HUES64 (cell line): ENCODE results near the gene POU5F1. TPM values are rescaled to one million over a fixed set of nuclear protein-coding genes. Genes with fewer than 3 reads are reported as not detected.
"Not testable (repeated sequence)": the region's sequence is repeated elsewhere in the genome, so short reads cannot be mapped to it uniquely, and the experiment has no call there.

Experiments used
- H3K27ac ChIP-seq: 2 replicates; pipeline ENCODE4 v1.7.0; 2013; ENCODE audit warnings: low read depth, low read length, inconsistent platforms
- H3K27me3 ChIP-seq: 2 replicates; pipeline ENCODE4 v1.6.1; 2013; ENCODE audit warnings: mild to moderate bottlenecking, low read length; ENCODE audit not compliant: insufficient read depth
- H3K36me3 ChIP-seq: 2 replicates; pipeline ENCODE4 v1.6.1; 2013; ENCODE audit warnings: mild to moderate bottlenecking, low read length; ENCODE audit not compliant: insufficient read depth
- H3K4me1 ChIP-seq: 2 replicates; pipeline ENCODE4 v1.6.1; 2013; ENCODE audit warnings: mild to moderate bottlenecking, low read length, moderate library complexity; ENCODE audit not compliant: insufficient read depth
- H3K4me3 ChIP-seq: 2 replicates; pipeline ENCODE4 v1.5.1; 2013; ENCODE audit warnings: mild to moderate bottlenecking, low read length, moderate library complexity
- H3K9ac ChIP-seq: 2 replicates; pipeline ENCODE4 v1.6.1; 2013; ENCODE audit warnings: mild to moderate bottlenecking, low read depth, low read length
- H3K9me3 ChIP-seq: 2 replicates; pipeline ENCODE4 v1.6.1; 2013; ENCODE audit warnings: low read depth, low read length; ENCODE audit not compliant: insufficient read depth
- WGBS: fragments of 150-250, 120-280 bp; methylation state at CpG from one replicate; pipeline ENCODE4 v1.1.7; 2013; ENCODE audit warnings: missing lambda C conversion rate; 5-methylcytosine and 5-hydroxymethylcytosine counted together
- polyA plus RNA-seq, 2 experiments: library from polyadenylated mRNA; stranded (reverse); fragments of 50-300 nt; gene quantifications; one replicate each; pipeline ENCODE4 v1.2.3, GENCODE V29; 2013

The POU5F1 gene
- 1,581 TPM for polyA plus RNA-seq (2013, experiment 1 of 2)
- polyA plus RNA-seq (2013, experiment 2 of 2): 1,420 TPM

DNA sequence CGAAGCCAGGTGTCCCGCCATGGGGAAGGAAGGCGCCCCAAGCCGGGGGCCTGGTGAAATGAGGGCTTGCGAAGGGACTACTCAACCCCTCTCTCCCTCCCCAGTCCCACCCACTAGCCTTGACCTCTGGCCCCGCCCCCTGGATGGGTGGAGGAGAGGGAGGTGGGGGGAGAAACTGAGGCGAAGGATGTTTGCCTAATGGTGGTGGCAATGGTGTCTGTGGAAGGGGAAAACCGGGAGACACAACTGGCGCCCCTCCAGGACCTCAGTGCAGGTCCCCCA, at the start of gene POU5F1:
TSS of gene POU5F1 (minus strand) at position 83 of the 282 bp plus-strand sequence. CDS start at position 21, 62 bp downstream.
- Histone ChIP-seq H3K27me3 (peaks cover 7% of the 10 kb centered on the region; the same call in 1 of the 2 replicates), H3K36me3 (peaks cover 17% of the 10 kb centered on the region), H3K27ac (peak within 1 kb of the TSS; percentile 99), H3K4me1 (peaks cover 50% of the 10 kb centered on the region), H3K4me3 (peak within 1 kb of the TSS; percentile 79), H3K9me3 (no peaks in the 10 kb centered on the region), H3K9ac (peak within 1 kb of the TSS; percentile 86)
- 6% methylated on average over 4 of the region's 9 CpGs for WGBS

DNA sequence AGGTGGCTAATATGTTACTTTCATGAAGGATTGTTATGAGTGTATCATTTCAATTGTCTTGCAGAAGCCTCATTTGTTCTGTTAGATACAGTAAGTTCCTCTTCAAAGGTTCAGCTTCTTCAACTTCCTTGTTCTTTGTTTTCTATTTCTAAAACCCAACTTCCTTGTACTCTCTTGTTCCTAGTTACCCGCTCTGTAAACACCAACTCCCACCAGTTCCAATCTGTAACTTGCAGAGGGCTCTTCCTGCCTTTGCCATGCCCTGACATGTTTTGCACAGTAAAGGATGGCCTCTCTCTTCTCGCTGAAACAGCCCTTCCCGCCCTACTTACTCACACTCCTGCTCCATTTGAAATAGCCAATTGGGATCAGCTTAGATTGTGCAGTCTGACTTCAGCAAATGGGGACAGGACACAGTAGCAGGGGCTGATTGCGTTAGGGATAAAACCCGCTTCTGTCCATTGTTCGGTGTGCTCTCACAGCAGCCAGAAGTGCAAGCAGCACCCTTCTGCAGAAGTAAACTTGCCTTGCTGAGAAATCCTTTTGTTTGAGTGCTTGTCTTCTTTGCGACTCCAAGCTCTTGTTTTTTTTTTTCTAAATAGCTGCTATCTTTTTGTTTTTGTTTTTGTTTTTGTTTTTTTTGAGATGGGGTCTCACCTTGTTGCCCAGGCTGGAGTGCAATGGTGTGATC, 45.9 kb upstream of the POU5F1 start:
- WGBS: 85% methylated on average over 7 of the region's 7 CpGs
- no peak overlapping the region for H3K9ac ChIP-seq

DNA sequence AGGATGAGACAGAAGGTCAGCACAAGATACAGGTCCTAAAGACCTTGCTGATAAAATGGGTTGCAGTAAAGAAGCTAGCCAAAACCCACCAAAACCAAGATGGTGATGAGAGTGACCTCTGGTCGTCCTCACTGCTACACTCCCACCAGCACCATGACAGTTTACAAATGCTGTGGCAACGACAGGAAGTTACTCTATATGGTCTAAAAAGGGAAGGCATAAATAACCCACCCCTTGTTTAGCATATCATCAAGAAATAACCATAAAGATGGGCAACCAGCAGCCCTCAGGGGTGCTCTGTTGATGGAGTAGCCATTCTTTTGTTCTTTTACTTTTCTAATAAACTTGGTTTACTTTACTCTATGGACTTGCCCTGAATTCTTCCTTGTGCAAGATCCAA, 44.7 kb upstream of the POU5F1 start:
- H3K27ac ChIP-seq, H3K27me3 ChIP-seq, H3K4me3 ChIP-seq, H3K9ac ChIP-seq, H3K36me3 ChIP-seq, H3K9me3 ChIP-seq: not testable (repeated sequence)
- WGBS: 100% methylated on average over 2 of the region's 2 CpGs
- H3K4me1 ChIP-seq: peaks cover 10% of the 10 kb centered on the region

More for the DNA sequence above, 45.9 kb upstream of the POU5F1 start:
- no peaks in the 10 kb centered on the region for H3K4me1 ChIP-seq
- peaks cover 5% of the 10 kb centered on the region; the same call in 1 of the 2 replicates for H3K9me3 ChIP-seq
- no peak overlapping the region for H3K27ac ChIP-seq
- no peak overlapping the region for H3K4me3 ChIP-seq
- H3K36me3 ChIP-seq: no peaks in the 10 kb centered on the region
- H3K27me3 ChIP-seq: no peaks in the 10 kb centered on the region

DNA sequence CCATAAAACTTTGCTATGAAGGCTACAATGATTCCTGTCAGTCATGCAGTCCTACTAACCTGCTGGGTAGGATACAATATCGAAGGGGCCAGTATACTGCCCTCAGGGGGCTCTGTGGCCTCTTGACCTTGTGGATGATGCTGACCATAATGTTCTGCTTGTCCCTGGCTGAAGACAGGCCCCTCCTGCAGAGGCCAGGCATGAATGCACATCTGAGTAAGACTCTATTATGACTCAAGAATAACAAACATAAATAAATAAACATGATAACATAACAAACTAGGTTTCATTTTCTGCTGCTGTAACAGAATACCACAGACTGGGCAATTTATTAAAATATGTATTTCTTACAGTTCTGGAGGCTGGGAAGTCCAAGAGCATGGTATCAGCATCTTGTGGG, 44.0 kb upstream of the POU5F1 start:
- peaks cover 5% of the 10 kb centered on the region; the same call in 1 of the 2 replicates for H3K9me3 ChIP-seq
- no peak overlapping the region for H3K4me3 ChIP-seq
- no peaks in the 10 kb centered on the region for H3K36me3 ChIP-seq
- no peak overlapping the region for H3K27ac ChIP-seq
- H3K9ac ChIP-seq: no peak overlapping the region
- peaks cover 14% of the 10 kb centered on the region for H3K4me1 ChIP-seq
- WGBS: 98% methylated on average over 1 of the region's 1 CpG
- no peaks in the 10 kb centered on the region for H3K27me3 ChIP-seq

DNA sequence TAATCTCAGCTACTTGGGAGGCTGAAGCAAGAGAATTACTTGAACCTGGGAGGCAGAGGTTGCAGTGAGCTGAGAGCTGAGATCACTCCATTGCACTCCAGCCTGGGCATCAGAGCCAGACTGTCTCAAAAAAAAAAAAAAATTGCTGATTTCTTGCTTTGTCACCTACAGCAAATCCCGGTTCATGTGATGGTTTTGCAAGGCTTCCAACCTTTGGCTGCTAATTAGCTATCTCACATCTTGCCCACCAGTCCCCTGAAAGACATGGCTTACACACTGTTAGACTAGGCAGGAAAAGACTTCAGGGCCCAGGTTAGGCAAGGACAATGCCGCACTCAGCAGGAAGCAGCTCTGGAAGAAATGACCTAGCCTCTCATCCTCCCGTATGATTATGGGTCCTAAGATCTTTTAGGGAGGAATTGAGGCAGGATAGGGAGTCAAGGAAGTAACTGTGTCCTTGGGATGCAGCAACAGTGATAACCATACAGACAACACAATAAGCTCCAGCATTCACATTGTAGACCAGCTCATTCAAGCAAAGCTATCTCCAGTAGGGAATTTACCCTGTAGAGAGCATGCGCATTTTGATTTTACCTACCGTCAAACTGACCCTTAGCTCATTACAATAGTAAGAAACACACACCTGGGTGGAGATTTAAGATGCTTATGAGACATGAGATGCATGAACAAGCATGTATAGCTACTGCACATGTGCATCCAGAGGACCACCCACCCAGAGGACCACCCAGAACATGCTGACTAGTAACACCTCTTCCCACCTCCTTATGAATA, 40.5 kb upstream of the POU5F1 start:
- H3K27me3 ChIP-seq: no peaks in the 10 kb centered on the region
- no peak overlapping the region for H3K4me3 ChIP-seq
- H3K27ac ChIP-seq: no peak overlapping the region
- H3K36me3 ChIP-seq: no peaks in the 10 kb centered on the region
- H3K9ac ChIP-seq: no peak overlapping the region
- peaks cover 14% of the 10 kb centered on the region for H3K4me1 ChIP-seq
- WGBS: 78% methylated on average over 5 of the region's 5 CpGs
- H3K9me3 ChIP-seq: no peaks in the 10 kb centered on the region; the same call in 1 of the 2 replicates

DNA sequence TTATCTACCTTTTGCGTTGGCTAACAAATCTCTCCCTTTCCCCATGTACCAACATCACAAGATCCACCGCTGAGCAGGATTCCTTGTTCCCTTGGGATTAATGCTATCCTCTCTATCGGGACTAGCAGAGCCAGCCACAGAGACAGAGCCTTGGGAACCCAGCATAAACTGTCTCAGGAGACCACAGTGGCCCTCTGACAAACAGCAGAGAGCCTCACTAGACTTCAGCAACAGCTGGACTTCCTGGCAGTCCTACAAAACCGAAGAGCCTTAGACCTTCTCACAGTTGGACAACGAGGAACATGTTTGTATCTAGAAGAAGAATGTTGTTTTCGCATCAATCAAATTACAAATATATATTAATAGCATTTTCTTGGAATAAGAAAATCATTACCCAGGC, 39.6 kb upstream of the POU5F1 start:
- no peaks in the 10 kb centered on the region for H3K9me3 ChIP-seq
- no peak overlapping the region for H3K27ac ChIP-seq
- WGBS: 80% methylated on average over 5 of the region's 6 CpGs
- H3K27me3 ChIP-seq: no peaks in the 10 kb centered on the region
- H3K4me3 ChIP-seq: no peak overlapping the region
- no peaks in the 10 kb centered on the region for H3K36me3 ChIP-seq
- H3K4me1 ChIP-seq: peaks cover 14% of the 10 kb centered on the region
- H3K9ac ChIP-seq: no peak overlapping the region

DNA sequence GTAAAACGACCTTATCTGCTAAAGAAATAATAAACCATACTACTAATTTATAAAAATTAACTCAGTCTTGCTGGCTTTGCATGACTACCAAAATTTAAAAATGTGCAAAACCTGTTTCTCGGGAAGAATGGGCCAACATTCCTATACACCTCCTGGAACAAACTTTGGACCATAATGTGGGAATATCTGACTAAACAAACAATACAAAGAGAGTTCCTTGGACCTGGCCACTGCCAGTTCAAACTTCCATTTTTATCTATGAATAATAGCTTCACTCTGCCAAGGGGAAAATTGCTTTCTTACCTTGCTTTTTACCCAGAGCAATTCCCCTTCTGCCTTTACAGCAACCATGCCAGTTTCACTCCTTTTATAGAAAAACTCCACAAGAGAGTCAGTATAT, 38.7 kb upstream of the POU5F1 start:
- no peak overlapping the region for H3K4me3 ChIP-seq
- H3K36me3 ChIP-seq: no peaks in the 10 kb centered on the region
- peaks cover 14% of the 10 kb centered on the region for H3K4me1 ChIP-seq
- no peak overlapping the region for H3K27ac ChIP-seq
- H3K9me3 ChIP-seq: no peaks in the 10 kb centered on the region
- H3K9ac ChIP-seq: no peak overlapping the region
- H3K27me3 ChIP-seq: no peaks in the 10 kb centered on the region
- 92% methylated on average over 2 of the region's 2 CpGs for WGBS

DNA sequence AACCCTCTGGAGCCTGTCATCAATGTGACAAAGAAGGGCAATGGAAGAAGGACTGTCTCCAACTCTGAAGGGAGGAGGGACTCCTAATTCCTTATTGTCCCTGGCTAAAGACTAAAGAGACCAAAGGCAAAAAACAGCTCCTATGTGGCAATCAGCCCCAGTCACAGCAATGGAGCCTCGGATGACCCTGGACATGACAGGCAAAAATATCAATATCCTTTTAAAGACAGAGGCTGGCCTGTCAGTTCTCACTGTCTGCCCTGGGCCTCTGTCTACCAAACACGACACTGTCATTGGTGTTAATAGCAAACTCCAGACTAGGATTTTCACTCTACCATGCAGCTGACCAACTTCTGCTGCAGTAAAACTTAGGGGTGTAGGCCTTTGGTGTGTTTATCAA, 38.0 kb upstream of the POU5F1 start:
- no peaks in the 10 kb centered on the region for H3K36me3 ChIP-seq
- H3K27me3 ChIP-seq: no peaks in the 10 kb centered on the region
- 87% methylated on average over 2 of the region's 2 CpGs for WGBS
- H3K4me1 ChIP-seq: peaks cover 21% of the 10 kb centered on the region
- no peak overlapping the region for H3K27ac ChIP-seq
- H3K4me3 ChIP-seq: no peak overlapping the region
- H3K9me3 ChIP-seq: no peaks in the 10 kb centered on the region
- no peak overlapping the region for H3K9ac ChIP-seq

DNA sequence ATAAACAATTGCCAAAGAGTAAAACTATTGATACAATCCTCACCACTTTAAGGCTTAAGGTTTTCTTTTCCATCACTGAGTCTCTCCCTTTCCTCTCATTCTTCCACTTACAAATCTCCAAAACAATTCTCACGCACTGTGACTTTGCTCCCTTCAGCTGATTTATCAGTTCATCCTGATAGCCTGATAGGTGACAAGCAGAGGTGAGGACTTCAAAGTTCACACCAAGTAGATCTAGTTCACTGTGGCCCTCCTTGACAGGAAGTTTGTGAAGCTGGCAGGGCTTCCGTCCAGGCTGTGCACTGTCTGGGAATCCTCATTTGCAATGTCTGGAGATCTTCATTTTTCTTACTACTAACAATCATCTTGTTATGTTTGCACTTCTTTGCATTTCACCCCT, 35.2 kb upstream of the POU5F1 start:
- no peak overlapping the region for H3K9ac ChIP-seq
- H3K27me3 ChIP-seq: no peaks in the 10 kb centered on the region
- no peak overlapping the region for H3K27ac ChIP-seq
- no peaks in the 10 kb centered on the region for H3K36me3 ChIP-seq
- H3K9me3 ChIP-seq: 0 out of 2 replicates have a peak, but pooled peaks cover 3% of the 10 kb centered on the region
- WGBS: 89% methylated on average over 2 of the region's 2 CpGs
- no peak overlapping the region for H3K4me3 ChIP-seq
- peaks cover 28% of the 10 kb centered on the region for H3K4me1 ChIP-seq

DNA sequence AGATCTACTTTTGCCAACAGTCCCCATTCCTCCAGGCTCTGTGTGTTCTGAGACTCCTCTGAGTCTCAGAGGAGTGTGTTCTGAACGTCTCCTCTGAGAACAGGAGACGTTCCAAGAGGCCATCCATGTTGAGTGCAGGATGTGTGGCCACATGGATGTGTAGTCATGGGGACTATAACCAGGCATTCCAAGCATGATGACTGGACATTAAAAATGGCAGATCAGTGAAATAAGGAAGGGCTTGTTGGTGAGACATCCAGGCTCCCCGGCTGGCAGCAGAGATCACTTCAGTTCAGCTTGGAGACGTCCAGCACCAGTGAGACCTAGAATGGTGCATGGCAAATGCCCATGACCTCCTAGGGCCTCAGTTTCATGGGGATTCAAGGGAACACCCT, 34.3 kb upstream of the POU5F1 start:
- peaks cover 20% of the 10 kb centered on the region for H3K4me1 ChIP-seq
- 80% methylated on average over 4 of the region's 4 CpGs for WGBS
- no peaks in the 10 kb centered on the region for H3K27me3 ChIP-seq
- H3K9me3 ChIP-seq: 0 out of 2 replicates have a peak, but pooled peaks cover 3% of the 10 kb centered on the region
- H3K9ac ChIP-seq: no peak overlapping the region
- no peak overlapping the region for H3K27ac ChIP-seq
- H3K4me3 ChIP-seq: no peak overlapping the region
- H3K36me3 ChIP-seq: no peaks in the 10 kb centered on the region

DNA sequence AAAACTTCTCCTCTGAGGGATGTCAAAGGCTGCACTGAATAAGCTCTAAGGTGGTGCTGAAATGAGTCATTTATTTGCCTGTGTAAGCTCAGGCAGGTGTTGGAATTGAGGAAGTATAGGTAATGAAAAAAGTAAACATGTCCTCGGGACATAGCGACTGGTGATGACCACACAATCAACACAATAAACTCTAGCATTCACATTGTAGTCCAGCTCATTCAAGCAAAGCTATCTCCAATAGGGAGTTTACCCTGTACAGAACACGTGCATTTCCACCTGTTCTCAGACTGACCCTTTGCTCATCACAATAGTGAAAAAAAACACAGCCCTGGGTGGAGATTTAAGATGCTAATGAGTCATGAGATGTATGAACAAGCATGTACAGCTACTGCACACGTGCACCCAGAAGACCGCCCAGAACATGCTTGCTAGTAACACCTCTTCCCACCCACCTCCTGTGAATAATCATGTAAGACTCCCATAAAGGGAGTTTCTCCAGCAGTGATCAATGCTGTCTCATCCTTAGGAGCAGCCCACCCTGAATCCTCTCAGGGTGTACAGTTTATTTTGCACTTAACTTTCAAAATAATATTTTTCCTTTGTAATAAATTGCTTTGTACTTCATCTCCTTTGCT, 33.0 kb upstream of the POU5F1 start:
- H3K27ac ChIP-seq: peak overlapping the region; percentile 55
- H3K36me3 ChIP-seq: no peaks in the 10 kb centered on the region
- H3K9ac ChIP-seq: no peak overlapping the region
- 0 out of 2 replicates have a peak, but pooled peaks cover 3% of the 10 kb centered on the region for H3K9me3 ChIP-seq
- peaks cover 20% of the 10 kb centered on the region for H3K4me1 ChIP-seq
- no peaks in the 10 kb centered on the region for H3K27me3 ChIP-seq
- WGBS: 57% methylated on average over 5 of the region's 5 CpGs
- no peak overlapping the region for H3K4me3 ChIP-seq
